Ishikawa (cell line): ENCODE data around the gene UBE3B.

Source experiments
- CEBPB ChIP-seq: IDR thresholded peaks from 2 replicates; pipeline ENCODE4 v1.6.1; 2012
- EP300 ChIP-seq: IDR thresholded peaks from 2 replicates; pipeline ENCODE4 v1.6.1; 2012; ENCODE audit warnings: borderline replicate concordance
- MAX ChIP-seq: IDR thresholded peaks from 2 replicates; pipeline ENCODE4 v1.6.1; 2012
- RAD21 ChIP-seq: IDR thresholded peaks from 2 replicates; pipeline ENCODE4 v1.6.1; 2012; ENCODE audit warnings: low read depth
- YY1 ChIP-seq: IDR thresholded peaks from 2 replicates; pipeline ENCODE4 v1.6.1; 2012; ENCODE audit warnings: low read depth

GRCh38 chr12:109450980-109451379, 26.5 kb upstream of the UBE3B start:
- TF ChIP-seq MAX (no peak), YY1 (no peak), EP300 (no peak), CEBPB (no peak), RAD21 (no peak)
